ENCODE measurements around the gene FAM210A. TPM values are rescaled to one million over a fixed set of nuclear protein-coding genes. Genes with fewer than 3 reads are reported as not detected.

FAM210A gene
- polyA plus RNA-seq, 1 experiment = 9.9 TPM

DNA sequence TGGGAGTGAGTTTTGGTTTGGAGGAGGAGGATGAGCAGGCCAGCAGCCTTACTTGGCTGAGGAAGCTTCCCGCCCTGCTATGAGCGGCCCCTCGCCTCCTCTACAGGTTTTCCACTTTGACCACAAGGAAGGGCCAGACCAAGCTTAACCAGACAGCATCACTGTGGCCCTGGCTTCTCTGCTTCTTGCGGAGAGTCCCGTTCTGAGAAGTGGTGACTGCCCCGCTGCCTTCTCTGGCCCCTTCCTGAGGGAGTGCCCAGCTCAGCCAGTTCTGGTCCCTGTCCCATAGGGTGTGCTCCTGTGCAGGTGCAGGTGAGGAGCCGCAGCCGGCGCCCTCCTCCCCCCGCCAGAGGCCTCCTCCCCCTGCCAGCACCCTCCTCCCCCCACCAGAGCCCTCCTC lies 101.0 kb downstream of the FAM210A start:
- POLR2A ChIA-PET = no interaction called here
- CTCF ChIA-PET = no interaction called here
- no peak for DNase-seq (ENCODE audit: low read depth)

DNA sequence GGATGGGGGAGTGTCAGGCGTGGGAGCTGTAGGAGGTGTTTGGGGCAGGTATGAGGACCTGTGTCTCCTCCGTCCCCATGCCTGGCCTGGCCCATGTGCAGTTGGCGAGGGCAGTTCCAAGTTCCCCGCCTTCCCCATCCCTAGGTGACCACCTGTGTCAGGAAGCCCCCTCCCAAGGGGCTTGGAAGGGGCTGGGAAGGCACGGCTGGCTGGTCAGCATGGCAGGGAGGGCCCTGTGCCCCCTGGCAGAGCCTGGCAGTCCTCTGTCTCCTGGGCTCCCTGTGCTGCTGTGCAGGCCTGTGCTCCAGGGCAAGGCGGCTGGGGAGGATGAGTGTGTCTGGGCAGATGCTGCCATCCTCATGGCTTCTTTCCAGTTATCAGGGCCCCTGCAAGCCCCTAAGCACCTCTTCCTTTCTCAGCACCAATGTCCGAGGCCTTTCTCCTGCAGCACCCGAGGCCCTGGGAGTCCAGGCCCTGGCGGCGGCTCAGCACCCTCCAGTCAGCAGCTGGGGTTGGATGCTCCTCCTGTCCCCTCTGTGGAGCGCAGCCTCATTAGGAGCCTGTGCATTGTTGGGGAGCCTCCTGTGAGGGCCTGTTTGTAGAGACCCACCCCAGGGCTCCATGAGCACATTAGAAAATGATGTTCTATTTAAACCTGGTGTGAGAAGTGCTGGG lies 101.7 kb downstream of the FAM210A start:
- ChIA-PET CTCF (no interaction called here), POLR2A (no interaction called here)
- no peaks in the 10 kb centered on the region; the same call in none of the 2 replicates for H3K27me3 ChIP-seq (ENCODE audit: control insufficient read depth, insufficient read depth, low read length)

More for the DNA sequence above, 101.0 kb downstream of the FAM210A start:
- Histone ChIP-seq H3K27me3 (ENCODE audit: control insufficient read depth, insufficient read depth, low read length) (no peaks in the 10 kb centered on the region; the same call in none of the 2 replicates), H3K36me3 (ENCODE audit: control insufficient read depth, insufficient read depth, low read length) (no peaks in the 10 kb centered on the region), H3K4me3 (ENCODE audit: low read depth, low read length) (no peak overlapping the region)
- no peak for TF ChIP-seq CTCF (IDR thresholded peaks at IDR 0.05; ENCODE audit: insufficient read depth, low read depth, low read length)

DNA sequence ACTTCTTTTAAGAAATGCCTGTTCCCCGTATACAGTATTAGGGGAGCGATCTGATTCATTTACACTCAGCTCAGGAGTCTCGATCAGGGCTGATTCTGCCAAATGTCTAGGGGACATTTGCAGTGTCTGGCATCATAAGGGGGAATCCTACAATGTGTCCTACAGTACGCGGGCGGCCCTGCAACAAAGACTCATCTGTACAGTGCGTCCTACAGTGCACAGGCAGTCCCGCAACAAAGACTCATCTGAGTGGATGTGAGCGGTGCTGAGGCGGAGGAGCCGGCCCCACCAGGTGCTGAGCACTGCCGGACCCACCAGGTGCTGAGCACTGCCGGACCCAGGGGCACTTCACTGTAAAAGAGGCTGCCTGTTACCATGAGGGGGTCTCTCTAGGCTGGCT lies 102.5 kb downstream of the FAM210A start:
- no peak for DNase-seq (ENCODE audit: low read depth)
- H3K27me3 ChIP-seq (ENCODE audit: control insufficient read depth, insufficient read depth, low read length) = no peaks in the 10 kb centered on the region; the same call in none of the 2 replicates
- ChIA-PET CTCF (no interaction called here), POLR2A (no interaction called here)
- TF ChIP-seq CTCF (IDR thresholded peaks at IDR 0.05; ENCODE audit: insufficient read depth, low read depth, low read length) = no peak
- H3K36me3 ChIP-seq (ENCODE audit: control insufficient read depth, insufficient read depth, low read length) = no peaks in the 10 kb centered on the region
- no peak overlapping the region for H3K4me3 ChIP-seq (ENCODE audit: low read depth, low read length)

More for the DNA sequence above, 101.7 kb downstream of the FAM210A start:
- no peak for DNase-seq (ENCODE audit: low read depth)
- Histone ChIP-seq H3K36me3 (ENCODE audit: control insufficient read depth, insufficient read depth, low read length) (no peaks in the 10 kb centered on the region), H3K4me3 (ENCODE audit: low read depth, low read length) (no peak overlapping the region)
- no peak for TF ChIP-seq CTCF (IDR thresholded peaks at IDR 0.05; ENCODE audit: insufficient read depth, low read depth, low read length)

- H3K4me3 ChIP-seq (ENCODE audit: low read depth, low read length) = no peak overlapping the region
- ChIA-PET CTCF (no interaction called here), POLR2A (no interaction called here)
- DNase-seq (ENCODE audit: low read depth) = no peak
- H3K36me3 ChIP-seq (ENCODE audit: control insufficient read depth, insufficient read depth, low read length) = no peaks in the 10 kb centered on the region
- no peak for TF ChIP-seq CTCF (IDR thresholded peaks at IDR 0.05; ENCODE audit: insufficient read depth, low read depth, low read length)
- no peaks in the 10 kb centered on the region; the same call in none of the 2 replicates for H3K27me3 ChIP-seq (ENCODE audit: control insufficient read depth, insufficient read depth, low read length)
Measured at GRCh38 chr18:13623348-13623747, 103.0 kb downstream of the FAM210A start.

DNA sequence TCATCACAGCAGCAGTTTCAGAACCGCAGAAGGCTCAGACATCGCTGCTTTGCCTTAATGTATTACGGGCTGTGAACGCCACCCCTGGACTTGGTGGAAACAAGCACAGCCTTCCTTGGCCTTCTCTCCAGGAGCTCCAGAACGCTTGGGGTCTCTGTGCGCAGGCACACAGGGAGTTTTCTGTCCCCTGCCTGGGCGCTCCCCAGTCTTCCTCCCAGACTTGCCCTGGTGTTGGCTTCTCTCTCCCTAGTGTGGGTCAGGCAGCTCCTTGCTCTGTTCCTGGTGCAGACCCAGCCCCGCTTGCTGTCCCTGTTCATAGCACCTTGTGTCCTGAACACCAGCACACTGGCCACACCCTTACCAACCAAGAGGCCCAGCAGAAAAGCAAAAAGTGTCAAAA lies 103.6 kb downstream of the FAM210A start:
- no peaks in the 10 kb centered on the region; the same call in 1 of the 2 replicates for H3K27me3 ChIP-seq (ENCODE audit: control insufficient read depth, insufficient read depth, low read length)
- no peak for TF ChIP-seq CTCF (IDR thresholded peaks at IDR 0.05; ENCODE audit: insufficient read depth, low read depth, low read length)
- no peak for DNase-seq (ENCODE audit: low read depth)
- POLR2A ChIA-PET = no interaction called here
- CTCF ChIA-PET = interaction anchor here (0.6 kb wide), 1 partner anchor 1330 kb away, joined by 3 read pairs; no protein-coding TSS in a partner anchor
- H3K4me3 ChIP-seq (ENCODE audit: low read depth, low read length) = no peak overlapping the region
- H3K36me3 ChIP-seq (ENCODE audit: control insufficient read depth, insufficient read depth, low read length) = no peaks in the 10 kb centered on the region

All from BJ (cell line).